ENCODE measurements around the gene SRGAP1.

GRCh38 chr12:63913929-63914328 lies 69.4 kb downstream of the SRGAP1 start:
- TF ChIP-seq POLR2A (IDR thresholded peaks at IDR 0.05) (no peak), CTCF (IDR thresholded peaks at IDR 0.05) (no peak), POLR2AphosphoS5 (IDR thresholded peaks at IDR 0.05) (no peak)

Measured in stomach (tissue), 4 donors.